ENCODE data around the gene CD53. TPM values are rescaled to one million over a fixed set of nuclear protein-coding genes. Genes with fewer than 3 reads are reported as not detected.
A peak's percentile ranks its signal among the peaks of the same experiment; 100 is the strongest.
"Not testable (repeated sequence)": the region's sequence is repeated elsewhere in the genome, so short reads cannot be mapped to it uniquely, and the experiment has no call there.

The CD53 gene, protein sequence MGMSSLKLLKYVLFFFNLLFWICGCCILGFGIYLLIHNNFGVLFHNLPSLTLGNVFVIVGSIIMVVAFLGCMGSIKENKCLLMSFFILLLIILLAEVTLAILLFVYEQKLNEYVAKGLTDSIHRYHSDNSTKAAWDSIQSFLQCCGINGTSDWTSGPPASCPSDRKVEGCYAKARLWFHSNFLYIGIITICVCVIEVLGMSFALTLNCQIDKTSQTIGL
- total RNA-seq, result 41.5 TPM

DNA sequence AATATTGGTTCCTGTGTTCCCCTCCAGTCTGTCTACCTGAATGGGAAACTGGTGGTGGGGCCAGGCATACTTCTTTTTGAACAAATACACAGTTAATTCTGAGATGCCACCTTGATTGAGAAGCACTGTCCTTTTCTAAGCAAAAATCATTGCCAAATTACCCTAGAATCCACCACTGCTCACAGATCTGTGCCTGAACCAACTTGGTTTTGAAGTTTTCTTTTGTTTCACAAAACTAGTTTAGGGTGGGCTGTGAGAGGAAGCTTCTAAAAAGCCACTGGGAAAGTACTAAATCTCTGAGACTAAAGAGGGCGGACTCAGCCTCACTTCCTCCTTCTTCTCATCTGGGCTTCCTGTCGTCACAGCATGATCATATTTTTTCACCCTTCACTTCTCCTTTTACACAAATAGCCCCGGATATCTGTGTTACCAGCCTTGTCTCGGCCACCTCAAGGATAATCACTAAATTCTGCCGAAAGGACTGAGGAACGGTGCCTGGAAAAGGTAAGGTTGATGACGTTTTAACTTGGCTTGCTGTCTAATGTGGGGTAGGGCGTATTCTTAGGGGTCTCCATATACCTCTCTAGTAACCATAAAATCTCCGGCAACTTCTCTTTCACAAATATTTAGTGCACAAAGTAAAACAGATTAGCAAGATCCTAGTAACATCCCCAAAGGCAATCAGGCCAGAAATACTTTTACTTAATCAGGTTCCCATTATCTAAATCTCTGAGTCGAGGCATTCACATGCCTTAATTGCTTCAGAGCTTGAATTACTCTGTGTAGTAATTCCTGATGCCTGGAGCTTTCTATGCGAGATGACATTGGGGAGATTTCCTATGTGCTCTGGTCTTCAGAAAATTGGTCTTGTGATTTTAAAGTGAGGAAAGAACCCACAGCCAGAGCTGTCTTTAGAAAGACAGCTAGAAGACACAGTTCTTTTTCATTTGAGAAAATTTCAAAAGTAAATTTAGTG, at the start of gene CD53:
Gene CD53, plus strand, starts transcription at position 404 of the 976 bp plus-strand sequence. CDS start 18,261 bp downstream, outside the sequence.
- Histone ChIP-seq H3K4me3 (peak within 1 kb of the TSS; percentile 13 to 32), H3K27me3 (no peaks in the 10 kb centered on the region), H3K9me3 (no peaks in the 10 kb centered on the region), H3K4me1 (no peaks in the 10 kb centered on the region), H3K27ac (peak within 1 kb of the TSS; percentile 4), H3K36me3 (no peaks in the 10 kb centered on the region)
- DNase-seq (ENCODE audit: extremely low spot score in 2 of 2), result no peak
- intact Hi-C loops (cut with DNase I), result no loop called here
- TF ChIP-seq, protein P1, sequence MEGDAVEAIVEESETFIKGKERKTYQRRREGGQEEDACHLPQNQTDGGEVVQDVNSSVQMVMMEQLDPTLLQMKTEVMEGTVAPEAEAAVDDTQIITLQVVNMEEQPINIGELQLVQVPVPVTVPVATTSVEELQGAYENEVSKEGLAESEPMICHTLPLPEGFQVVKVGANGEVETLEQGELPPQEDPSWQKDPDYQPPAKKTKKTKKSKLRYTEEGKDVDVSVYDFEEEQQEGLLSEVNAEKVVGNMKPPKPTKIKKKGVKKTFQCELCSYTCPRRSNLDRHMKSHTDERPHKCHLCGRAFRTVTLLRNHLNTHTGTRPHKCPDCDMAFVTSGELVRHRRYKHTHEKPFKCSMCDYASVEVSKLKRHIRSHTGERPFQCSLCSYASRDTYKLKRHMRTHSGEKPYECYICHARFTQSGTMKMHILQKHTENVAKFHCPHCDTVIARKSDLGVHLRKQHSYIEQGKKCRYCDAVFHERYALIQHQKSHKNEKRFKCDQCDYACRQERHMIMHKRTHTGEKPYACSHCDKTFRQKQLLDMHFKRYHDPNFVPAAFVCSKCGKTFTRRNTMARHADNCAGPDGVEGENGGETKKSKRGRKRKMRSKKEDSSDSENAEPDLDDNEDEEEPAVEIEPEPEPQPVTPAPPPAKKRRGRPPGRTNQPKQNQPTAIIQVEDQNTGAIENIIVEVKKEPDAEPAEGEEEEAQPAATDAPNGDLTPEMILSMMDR (IDR thresholded peaks at IDR 0.05), result no peak
- no peak for TF ChIP-seq POLR2AphosphoS5 (IDR thresholded peaks at IDR 0.05; ENCODE audit: insufficient read depth in 1 of 2, low read depth in 1 of 2)
- no peak for TF ChIP-seq POLR2A (IDR thresholded peaks at IDR 0.05)

DNA sequence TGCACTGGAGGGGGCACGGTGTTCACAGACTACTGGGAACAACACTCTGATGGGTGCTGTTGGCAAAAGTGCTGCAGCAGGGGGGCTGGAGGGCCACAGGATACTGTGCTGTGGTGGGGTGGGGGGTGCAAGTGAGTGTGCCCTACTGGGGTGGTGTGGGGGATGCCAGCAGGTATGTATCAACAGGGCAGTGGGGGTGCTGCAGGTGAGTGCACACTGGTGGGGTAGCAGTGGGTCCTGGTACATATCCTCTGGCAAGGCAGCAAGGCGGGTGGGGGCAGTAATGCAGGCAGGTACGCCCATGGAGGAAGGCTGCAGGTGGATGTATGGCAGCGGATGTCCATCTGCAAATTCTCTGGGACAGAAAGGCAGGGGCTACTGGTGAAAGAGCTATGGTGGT, 48.8 kb upstream of the CD53 start:
- TF ChIP-seq POLR2A (IDR thresholded peaks at IDR 0.05), result no peak
- Histone ChIP-seq H3K4me1 (no peaks in the 10 kb centered on the region), H3K27me3 (no peaks in the 10 kb centered on the region), H3K4me3 (no peak overlapping the region), H3K9me3 (no peaks in the 10 kb centered on the region), H3K27ac (no peak overlapping the region), H3K36me3 (no peaks in the 10 kb centered on the region)
- no peak for DNase-seq (ENCODE audit: extremely low spot score in 2 of 2)
- intact Hi-C loops (cut with DNase I), result no loop called here

DNA sequence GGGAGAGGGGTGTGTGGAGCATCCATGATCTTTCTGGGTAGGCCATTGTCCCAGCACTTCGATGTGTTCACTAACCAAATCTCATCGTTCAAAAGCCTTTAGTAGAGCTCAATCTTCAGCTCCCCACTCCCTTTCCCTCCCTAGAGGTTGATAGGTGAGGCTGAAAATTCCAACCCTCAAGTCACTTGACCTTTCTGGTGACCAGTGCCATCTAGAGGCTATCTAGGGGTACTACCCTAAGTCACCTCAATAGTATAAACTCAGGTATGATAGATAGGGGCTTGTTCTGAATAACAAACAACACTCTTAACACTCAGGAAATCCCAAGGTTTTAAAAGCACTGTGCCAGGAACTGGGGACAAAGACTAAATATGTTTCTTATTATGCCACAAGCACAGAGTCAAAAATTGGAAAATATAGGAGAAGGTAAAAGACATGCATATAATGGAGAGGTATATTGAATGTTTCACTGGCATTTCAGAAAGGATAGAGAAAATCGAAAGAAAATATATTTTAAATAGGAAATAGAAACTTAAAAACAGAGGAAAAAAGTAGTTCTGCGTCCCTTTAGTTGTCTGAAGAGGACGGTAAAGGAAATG, 42.9 kb upstream of the CD53 start:
- no peak overlapping the region for H3K4me3 ChIP-seq
- H3K36me3 ChIP-seq, result no peaks in the 10 kb centered on the region
- no peak for DNase-seq (ENCODE audit: extremely low spot score in 2 of 2)
- intact Hi-C loops (cut with DNase I), result no loop called here
- H3K27ac ChIP-seq, result no peak overlapping the region
- no peaks in the 10 kb centered on the region for H3K9me3 ChIP-seq
- no peaks in the 10 kb centered on the region for H3K4me1 ChIP-seq
- H3K27me3 ChIP-seq, result no peaks in the 10 kb centered on the region
- TF ChIP-seq, protein P1 (IDR thresholded peaks at IDR 0.05), result no peak
- TF ChIP-seq POLR2AphosphoS5 (IDR thresholded peaks at IDR 0.05; ENCODE audit: insufficient read depth in 1 of 2, low read depth in 1 of 2) (no peak), POLR2A (IDR thresholded peaks at IDR 0.05) (no peak)

DNA sequence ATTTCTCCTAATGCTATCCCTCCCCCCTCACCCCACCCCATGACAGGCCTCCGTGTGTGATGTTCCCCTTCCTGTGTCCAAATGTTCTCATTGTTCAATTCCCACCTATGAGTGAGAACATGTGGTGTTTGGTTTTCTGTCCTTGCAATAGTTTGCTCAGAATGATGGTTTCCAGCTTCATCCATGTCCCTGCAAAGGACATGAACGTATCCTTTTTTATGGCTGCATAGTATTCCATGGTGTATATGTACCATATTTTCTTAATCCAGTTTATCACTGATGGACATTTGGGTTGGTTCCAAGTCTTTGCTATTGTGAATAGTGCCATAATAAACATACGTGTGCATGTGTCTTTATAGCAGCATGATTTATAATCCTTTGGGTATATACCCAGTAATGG, 39.2 kb upstream of the CD53 start:
- H3K27me3 ChIP-seq; H3K36me3 ChIP-seq; H3K4me3 ChIP-seq; H3K4me1 ChIP-seq; H3K27ac ChIP-seq; intact Hi-C loops (cut with DNase I); H3K9me3 ChIP-seq; DNase-seq (ENCODE audit: extremely low spot score in 2 of 2): not testable (repeated sequence)

DNA sequence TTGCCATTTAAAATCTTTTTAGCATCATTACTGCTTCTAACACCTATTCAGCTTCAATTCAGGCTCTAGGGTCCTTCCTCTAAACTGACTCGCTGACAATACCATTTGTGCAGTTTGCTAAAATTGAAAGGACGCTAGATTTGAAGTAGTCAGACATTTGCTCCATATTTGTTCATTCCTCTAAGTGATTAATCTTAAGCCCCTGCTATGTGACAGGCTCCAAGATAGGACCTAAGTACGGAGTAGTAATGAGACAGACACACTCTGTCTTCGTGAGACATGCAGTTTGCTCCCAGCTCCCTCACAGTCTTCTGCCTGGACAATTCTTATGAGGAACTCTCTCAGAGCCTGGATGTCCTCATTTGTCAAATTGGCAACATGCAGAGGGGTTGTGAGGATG, 26.1 kb upstream of the CD53 start:
- Histone ChIP-seq H3K36me3 (no peaks in the 10 kb centered on the region), H3K27ac (no peak overlapping the region), H3K27me3 (no peaks in the 10 kb centered on the region), H3K9me3 (no peaks in the 10 kb centered on the region), H3K4me3 (no peak overlapping the region), H3K4me1 (no peaks in the 10 kb centered on the region)
- TF ChIP-seq POLR2AphosphoS5 (IDR thresholded peaks at IDR 0.05; ENCODE audit: insufficient read depth in 1 of 2, low read depth in 1 of 2) (no peak), POLR2A (IDR thresholded peaks at IDR 0.05) (no peak)
- TF ChIP-seq, protein P1 (IDR thresholded peaks at IDR 0.05), result no peak
- no peak for DNase-seq (ENCODE audit: extremely low spot score in 2 of 2)
- intact Hi-C loops (cut with DNase I), result no loop called here

Measured in vagina (tissue), 2 donors.